Measurements from ENCODE around the gene RFC1.
A peak's percentile ranks its signal among the peaks of the same experiment; 100 is the strongest.
"Not testable (repeated sequence)": the region's sequence is repeated elsewhere in the genome, so short reads cannot be mapped to it uniquely, and the experiment has no call there.

The RFC1 gene

GRCh38 chr4:39353478-39354253, 12.5 kb downstream of the RFC1 start:
- no peak for DNase-seq (ENCODE audit: low spot score)

GRCh38 chr4:39353149-39353477, 13.0 kb downstream of the RFC1 start:
- not testable (repeated sequence) for DNase-seq (ENCODE audit: low spot score)

- no peak for DNase-seq (ENCODE audit: low spot score)
Measured at GRCh38 chr4:39349326-39349725, 16.8 kb downstream of the RFC1 start.

- no peak for DNase-seq (ENCODE audit: low spot score)
Measured at GRCh38 chr4:39348371-39349315, 17.5 kb downstream of the RFC1 start.

GRCh38 chr4:39346856-39347519, 19.2 kb downstream of the RFC1 start:
- DNase-seq (ENCODE audit: low spot score) = no peak

- no peak for DNase-seq (ENCODE audit: low spot score)
Measured at GRCh38 chr4:39342731-39343130, 23.4 kb downstream of the RFC1 start.

- no peak for DNase-seq (ENCODE audit: low spot score)
Measured at GRCh38 chr4:39341075-39341725, 25.0 kb downstream of the RFC1 start.

GRCh38 chr4:39339968-39340367, 26.2 kb downstream of the RFC1 start:
- no peak for DNase-seq (ENCODE audit: low spot score)

- DNase-seq (ENCODE audit: low spot score) = no peak
Measured at GRCh38 chr4:39337841-39338240, 28.3 kb downstream of the RFC1 start.

- DNase-seq (ENCODE audit: low spot score) = no peak
Measured at GRCh38 chr4:39335566-39335965, 30.6 kb downstream of the RFC1 start.

GRCh38 chr4:39331191-39331590, 35.0 kb downstream of the RFC1 start:
- no peak for DNase-seq (ENCODE audit: low spot score)

- no peak for DNase-seq (ENCODE audit: low spot score)
Measured at GRCh38 chr4:39330353-39330752, 35.8 kb downstream of the RFC1 start.

GRCh38 chr4:39326468-39326977, 39.6 kb downstream of the RFC1 start:
- peak; percentile 26 for DNase-seq (ENCODE audit: low spot score)

GRCh38 chr4:39324897-39325613, 41.1 kb downstream of the RFC1 start:
- DNase-seq (ENCODE audit: low spot score) = no peak

- DNase-seq (ENCODE audit: low spot score) = no peak
Measured at GRCh38 chr4:39324446-39324845, 41.7 kb downstream of the RFC1 start.

- DNase-seq (ENCODE audit: low spot score) = no peak
Measured at GRCh38 chr4:39323821-39324220, 42.3 kb downstream of the RFC1 start.

GRCh38 chr4:39320381-39321115, 45.6 kb downstream of the RFC1 start:
- no peak for DNase-seq (ENCODE audit: low spot score)

GRCh38 chr4:39319676-39320075, 46.5 kb downstream of the RFC1 start:
- DNase-seq (ENCODE audit: low spot score) = no peak

GRCh38 chr4:39312816-39313215, 53.3 kb downstream of the RFC1 start:
- DNase-seq (ENCODE audit: low spot score) = no peak

- DNase-seq (ENCODE audit: low spot score) = no peak
Measured at GRCh38 chr4:39308611-39309010, 57.6 kb downstream of the RFC1 start.

All from hematopoietic multipotent progenitor cell treated with erythropoietin and hydrocortisone succinate and interleukin-3 and kit ligand, for 17 days (in vitro differentiated cells).